GM12878 (cell line): ENCODE measurements around the gene IL37. TPM values are rescaled to one million over a fixed set of nuclear protein-coding genes. Genes with fewer than 3 reads are reported as not detected.

Source experiments
- ATAC-seq: fragments of 200-7000 bp; cut with Tn5 transposase; 3 replicates; pipeline ENCODE4 v1.9.1; 2020; ENCODE audit warnings: mild to moderate bottlenecking, moderate library complexity
- Bru-seq: library from RNA; stranded (reverse); fragments of 400-500 nt; gene quantifications from one replicate; lab custom pipeline; 2021; lab: Mats Ljungman, UMichigan
- BruChase-seq, 2 experiments: library from RNA; stranded (reverse); fragments of 400-500 nt; gene quantifications; one replicate each; lab custom pipeline; 2021; lab: Mats Ljungman, UMichigan
- BruUV-seq: library from RNA; stranded (reverse); fragments of 400-500 nt; replicated peaks from 2 replicates; lab custom pipeline; 2021; lab: Mats Ljungman, UMichigan
- CTCF ChIA-PET: fragments of 300-600 bp; sonication (Branson Sonifier 250); formaldehyde crosslinking; extraction: SDS; loops from one replicate; lab custom pipeline; 2021; ENCODE audit warnings: inconsistent platforms; lab: Yijun Ruan, JAX
- POLR2A ChIA-PET: fragments of 350-600 bp; formaldehyde crosslinking; extraction: SDS; loops from one replicate; lab custom pipeline; 2021; ENCODE audit warnings: inconsistent platforms; lab: Charles Lee
- RAD21 ChIA-PET: fragments of 300-600 bp; sonication (Branson Sonifier 250); formaldehyde crosslinking; loops from one replicate; lab custom pipeline; 2023; ENCODE audit warnings: antibody characterized with exemption; ENCODE audit not compliant: unreplicated experiment; lab: Charles Lee
- SMC1A ChIA-PET: fragments of 300-600 bp; sonication (Branson Sonifier 250); formaldehyde crosslinking; loops from one replicate; lab custom pipeline; 2023; ENCODE audit not compliant: unreplicated experiment, uncharacterized antibody; lab: Charles Lee
- DNase-seq: peaks from one replicate; pipeline ENCODE4 v3.0.0-alpha.2; 2011; ENCODE audit warnings: low read depth, low spot score
- FAIRE-seq: peaks from 3 replicates; lab custom pipeline; 2011; peaks lifted over from hg19 to GRCh38; lab: Jason Lieb, UNC
- H2AFZ ChIP-seq: 2 replicates; pipeline ENCODE4 v1.6.0; 2011; ENCODE audit warnings: low read depth, low read length, control low read depth; ENCODE audit not compliant: control insufficient read depth
- H3K27ac ChIP-seq: 2 replicates; pipeline ENCODE4 v1.5.1; 2011; ENCODE audit warnings: control low read depth; ENCODE audit not compliant: control insufficient read depth, insufficient read depth
- H3K27me3 ChIP-seq, 2 experiments: replicated peaks in 1 of 2; 2 replicates each; pipeline versions ENCODE4 v1.6.0 to v1.6.1; 2011; ENCODE audit warnings: low read length in 1 of 2; ENCODE audit not compliant: control insufficient read depth in 2 of 2, insufficient read depth in 2 of 2
- H3K36me3 ChIP-seq, 2 experiments: 2 replicates each; pipeline ENCODE4 v1.5.1; 2011; ENCODE audit warnings: low read length in 1 of 2; ENCODE audit not compliant: control insufficient read depth in 2 of 2, insufficient read depth in 2 of 2
- H3K4me1 ChIP-seq: 2 replicates; pipeline ENCODE4 v1.6.1; 2011; ENCODE audit warnings: mild to moderate bottlenecking, low read length, moderate library complexity, mixed read lengths; ENCODE audit not compliant: control insufficient read depth, insufficient read depth
- H3K4me2 ChIP-seq: 2 replicates; pipeline ENCODE4 v1.6.0; 2011; ENCODE audit warnings: control low read depth; ENCODE audit not compliant: control insufficient read depth, insufficient read depth
- H3K4me3 ChIP-seq: fragments of 200-600 bp; sonication (generic); 2 replicates; pipeline ENCODE4 v1.5.1; 2016
- H3K79me2 ChIP-seq: 2 replicates; pipeline ENCODE4 v1.6.0; 2011; ENCODE audit warnings: low read length; ENCODE audit not compliant: control insufficient read depth, insufficient read depth
- H3K9ac ChIP-seq: 2 replicates; pipeline ENCODE4 v1.8.0; 2011; ENCODE audit warnings: low read length, control low read depth, mixed read lengths; ENCODE audit not compliant: control insufficient read depth, insufficient read depth
- H3K9me3 ChIP-seq: replicated peaks from 3 replicates; pipeline ENCODE4 v1.5.1; 2011; ENCODE audit warnings: mild to moderate bottlenecking, low read length; ENCODE audit not compliant: control insufficient read depth, insufficient read depth
- H4K20me1 ChIP-seq: 2 replicates; pipeline ENCODE4 v1.6.0; 2011; ENCODE audit not compliant: control insufficient read depth, insufficient read depth
- BCL3 ChIP-seq: IDR thresholded peaks from 2 replicates; pipeline ENCODE4 v1.6.1; 2011; ENCODE audit warnings: borderline replicate concordance, low read depth, mild to moderate bottlenecking, moderate library complexity, low read length; ENCODE audit not compliant: insufficient read depth, poor library complexity, severe bottlenecking
- BHLHE40 ChIP-seq, 2 experiments: fragments of 450-650 bp in 1 of 2; IDR thresholded peaks; 2 replicates each; pipeline ENCODE4 v1.6.1; 2011 to 2017; ENCODE audit warnings: low read depth in 2 of 2, borderline replicate concordance in 1 of 2, improper control_type of control experiment in 1 of 2, low read length in 1 of 2, mild to moderate bottlenecking in 1 of 2
- BMI1 ChIP-seq: fragments of 450-650 bp; IDR thresholded peaks from 2 replicates; pipeline ENCODE4 v1.6.1; 2016; ENCODE audit warnings: mild to moderate bottlenecking, moderate library complexity, borderline replicate concordance
- EGR1 ChIP-seq, 2 experiments: IDR thresholded peaks; 1 replicate in 1 of 2; 2 replicates in 1 of 2; pipeline ENCODE4 v1.6.1; 2011 to 2012; ENCODE audit warnings: low read depth in 2 of 2, low read length in 2 of 2, borderline replicate concordance in 1 of 2, mild to moderate bottlenecking in 1 of 2, moderate library complexity in 1 of 2
- HDAC2 ChIP-seq: fragments of 200-600 bp; sonication (generic); IDR thresholded peaks from 2 replicates; pipeline ENCODE4 v1.6.1; 2017
- HDGF ChIP-seq: fragments of 450-650 bp; IDR thresholded peaks from 2 replicates; pipeline ENCODE4 v1.6.1; 2016; ENCODE audit warnings: antibody characterized with exemption
- PAX5 ChIP-seq: IDR thresholded peaks from 2 replicates; pipeline ENCODE4 v1.6.1; 2011; ENCODE audit warnings: low read depth, low read length, borderline replicate concordance
- PML ChIP-seq: IDR thresholded peaks from 2 replicates; pipeline ENCODE4 v1.6.1; 2012; ENCODE audit warnings: low read length, inconsistent platforms
- POLR2A ChIP-seq: IDR thresholded peaks from 2 replicates; pipeline ENCODE4 v1.6.1; 2011; ENCODE audit warnings: low read depth, mild to moderate bottlenecking, low read length
- POLR2AphosphoS5 ChIP-seq: IDR thresholded peaks from 2 replicates; pipeline ENCODE4 v1.6.1; 2011; ENCODE audit warnings: mild to moderate bottlenecking, low read length, inconsistent platforms
- RELA ChIP-seq: fragments of 450-650 bp; IDR thresholded peaks from 2 replicates; pipeline ENCODE4 v1.8.0; 2014; ENCODE audit warnings: borderline replicate concordance; ENCODE audit not compliant: partially characterized antibody
- RFX5 ChIP-seq: IDR thresholded peaks from 2 replicates; pipeline ENCODE4 v1.6.1; 2011; ENCODE audit warnings: low read depth, low read length, improper control_type of control experiment
- SREBF1 ChIP-seq: IDR thresholded peaks from 2 replicates; pipeline ENCODE4 v1.6.1; 2012; ENCODE audit warnings: mild to moderate bottlenecking, low read length
- SREBF2 ChIP-seq: IDR thresholded peaks from 2 replicates; pipeline ENCODE4 v1.6.1; 2012; ENCODE audit warnings: mild to moderate bottlenecking, low read length
- TAF1 ChIP-seq: IDR thresholded peaks from 2 replicates; pipeline ENCODE4 v1.6.1; 2011; ENCODE audit warnings: mild to moderate bottlenecking, low read depth, low read length, borderline replicate concordance
- TARDBP ChIP-seq: IDR thresholded peaks from 2 replicates; pipeline ENCODE4 v1.6.1; 2016; ENCODE audit warnings: borderline replicate concordance
- TCF7 ChIP-seq: IDR thresholded peaks from 2 replicates; pipeline ENCODE4 v1.6.1; 2014; ENCODE audit warnings: antibody characterized with exemption, borderline replicate concordance
- ZBTB11 ChIP-seq: fragments of 450-650 bp; formaldehyde crosslinking; IDR thresholded peaks from 2 replicates; pipeline ENCODE4 v1.5.0; 2022; ENCODE audit warnings: mild to moderate bottlenecking, missing genetic modification characterization
- ZNF384 ChIP-seq: IDR thresholded peaks from 2 replicates; pipeline ENCODE4 v1.6.1; 2012; ENCODE audit warnings: low read depth, mild to moderate bottlenecking, low read length, improper control_type of control experiment, borderline replicate concordance
- WGBS: methylation state at CpG from one replicate; pipeline ENCODE4 v1.1.6; 2016; ENCODE audit warnings: low lambda C conversion rate; ENCODE audit not compliant: insufficient replicate concordance, insufficient coverage; ENCODE audit errors: missing lambda C conversion rate; 5-methylcytosine and 5-hydroxymethylcytosine counted together
- in situ Hi-C: fragments of 300-500 bp; cut with MboI; formaldehyde crosslinking; loops from 9 replicates; pipeline ENCODE4 v1.14.3; 2018; ENCODE audit warnings: mixed read lengths
- intact Hi-C: fragments of 100-400 bp; cut with micrococcal nuclease; formaldehyde crosslinking; loops from one replicate; pipeline ENCODE4 v1.14.2; 2022; ENCODE audit not compliant: unreplicated experiment
- long read RNA-seq, 2 experiments: library from polyadenylated mRNA; unstranded; transcript quantifications; one replicate each; pipeline ENCODE4 v2.0.0, GENCODE V29; 2019 to 2020
- polyA minus RNA-seq, 3 experiments: library from RNA; depleted of rRNA, polyadenylated mRNA; stranded (reverse); fragments of >200 nt; gene quantifications; 2 replicates each; pipeline ENCODE4 v1.2.3, GENCODE V29; 2011
- polyA plus RNA-seq, 11 experiments: library from polyadenylated mRNA; depleted of rRNA in 4 of 11; unstranded in 6 of 11; stranded (reverse) in 5 of 11; fragments of >200 nt; fragmentation: Nextera tagmentation in 4 of 11; fragmentation: Illumina TruSeq in 1 of 11; extraction: Ambion mirVana in 4 of 11; extraction: Trizol in 1 of 11; gene quantifications; 1 replicate in 1 of 11; 2 replicates in 10 of 11; pipeline versions ENCODE4 v1.2.1 to v1.2.3, GENCODE V29; 2011 to 2016; ENCODE audit warnings: inconsistent platforms in 2 of 11, missing spikeins in 2 of 11, low read depth in 1 of 11
- total RNA-seq, 4 experiments: library from RNA; depleted of rRNA in 3 of 4; stranded (reverse); fragments of >200 nt in 3 of 4; fragmentation: Illumina TruSeq in 1 of 4; extraction: Trizol in 1 of 4; gene quantifications; 2 replicates each; pipeline versions ENCODE4 v1.2.1 to v1.2.3, GENCODE V29; 2013 to 2021

The IL37 gene
- total RNA-seq (2013; cell fraction: nucleolus; rRNA removed), result 1.3 TPM in 1 of 2 replicates, not detected in the other
- total RNA-seq (2014; rRNA removed), result not detected in 2 replicates
- not detected in 2 replicates for total RNA-seq (2014; rRNA removed; fragmentation: Illumina TruSeq; extraction: Trizol)
- not detected in 2 replicates for total RNA-seq (2021)
- polyA plus RNA-seq (2011; ENCODE audit: low read depth), result not detected
- polyA plus RNA-seq (2011; rRNA removed), result not detected in 2 replicates
- polyA plus RNA-seq (2011; cell fraction: cytosol; rRNA removed), result not detected in 2 replicates
- polyA plus RNA-seq (2011; cell fraction: nucleus; rRNA removed), result 0.26 and 0.60 TPM in 2 replicates
- polyA plus RNA-seq (2012), result 0.17 TPM in 1 of 2 replicates, not detected in the other
- 0.41 TPM in 1 of 2 replicates, not detected in the other for polyA plus RNA-seq (2014; fragmentation: Illumina TruSeq; extraction: Trizol)
- not detected for polyA plus RNA-seq (2014; fragmentation: Nextera tagmentation; extraction: Ambion mirVana)
- 0.54 TPM in 1 of 2 replicates, not detected in the other for polyA plus RNA-seq (2014; rRNA removed)
- not detected for polyA plus RNA-seq (2016; fragmentation: Nextera tagmentation; extraction: Ambion mirVana)
- polyA minus RNA-seq (2011; rRNA and poly(A)+ RNA removed), result not detected in 2 replicates
- polyA minus RNA-seq (2011; cell fraction: cytosol; rRNA and poly(A)+ RNA removed), result not detected in 2 replicates
- not detected in 2 replicates for polyA minus RNA-seq (2011; cell fraction: nucleus; rRNA and poly(A)+ RNA removed)
- percentile 35 among the genes with signal in this experiment for Bru-seq, nascent RNA
- percentile 42 among the genes with signal in this experiment for BruChase-seq, experiment 1, labeled RNA remaining after a 6-hour chase
- BruChase-seq, experiment 2, labeled RNA remaining after a 2-hour chase, result percentile 43 among the genes with signal in this experiment
- long read RNA-seq, experiment 1, result 0 reads
- long read RNA-seq, experiment 2, result 0 reads

DNA sequence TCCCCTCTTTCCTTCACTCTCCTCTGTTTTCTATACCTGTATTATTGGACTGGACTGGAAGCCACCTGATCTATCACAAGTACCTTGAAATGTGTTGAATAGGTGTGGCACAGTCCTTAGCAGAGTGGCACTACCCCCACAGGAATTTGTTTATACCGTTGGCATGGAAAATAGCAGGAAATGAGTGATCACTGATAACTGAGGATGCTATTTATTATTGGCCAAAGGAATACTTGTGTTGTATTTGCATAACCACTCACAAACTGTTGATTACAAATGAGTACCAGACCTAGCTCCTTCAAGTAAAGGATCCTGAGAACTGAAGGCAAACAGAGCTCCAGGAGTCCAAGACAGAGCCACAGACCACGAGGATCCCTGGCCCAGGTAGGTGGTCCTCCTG lies at the start of gene IL37:
Gene IL37 (plus strand): TSS at position 301 of the 400 bp plus-strand sequence. CDS start 1,848 bp downstream, outside the sequence.
- CTCF ChIA-PET, result interaction anchor here (0.7 to 1.9 kb wide), 3 partner anchors 8 to 31 kb away, joined by 3 to 8 read pairs (median 3); no protein-coding TSS in a partner anchor
- FAIRE-seq, result no peak
- Histone ChIP-seq H3K9me3 (no peaks in the 10 kb centered on the region), H4K20me1 (no peaks in the 10 kb centered on the region), H3K9ac (no peak within 1 kb of the TSS), H3K36me3 (no peaks in the 10 kb centered on the region), H3K27me3 (no peaks in the 10 kb centered on the region), H3K79me2 (no peaks in the 10 kb centered on the region), H3K4me2 (no peak within 1 kb of the TSS), H2AFZ (no peak within 1 kb of the TSS), H3K27ac (no peak within 1 kb of the TSS), H3K4me1 (peaks cover 5% of the 10 kb centered on the region), H3K4me3 (no peak within 1 kb of the TSS)
- no TSS peak for BruUV-seq
- POLR2A ChIA-PET, result no interaction called here
- in situ Hi-C loops, result no loop called here
- 3% methylated on average over 2 of the region's 2 CpGs for WGBS
- DNase-seq, result no peak
- TF ChIP-seq POLR2A (no peak), SREBF2 (no peak), HDAC2 (no peak), POLR2AphosphoS5 (no peak), TCF7 (no peak), PML (no peak), RELA (no peak), TARDBP (no peak), RFX5 (no peak), BHLHE40 (IDR thresholded peaks at IDR 0.05; ENCODE audit: borderline replicate concordance in 1 of 2, low read depth in 2 of 2, low read length in 1 of 2) (no peak), PAX5 (no peak), BCL3 (no peak), BMI1 (no peak), ZBTB11 (CRISPR knock-in tag) (no peak), SREBF1 (no peak), ZNF384 (no peak), EGR1 (IDR thresholded peaks at IDR 0.05; ENCODE audit: borderline replicate concordance in 1 of 2, low read depth in 2 of 2, low read length in 2 of 2) (no peak), HDGF (no peak), TAF1 (no peak)
- no peak for ATAC-seq
- intact Hi-C loops, result no loop called here
- RAD21 ChIA-PET, result no interaction called here
- SMC1A ChIA-PET, result no interaction called here
